CD14-positive monocyte (primary cell): ENCODE measurements around the gene SIPA1. TPM values are rescaled to one million over a fixed set of nuclear protein-coding genes. Genes with fewer than 3 reads are reported as not detected.
"Not testable (repeated sequence)": the region's sequence is repeated elsewhere in the genome, so short reads cannot be mapped to it uniquely, and the experiment has no call there.

Experiments
- DNase-seq, 3 donors: peaks; one replicate each; pipeline ENCODE4 v3.0.0-alpha.2; 2011 to 2022
- H2AFZ ChIP-seq: 2 replicates; pipeline ENCODE4 v1.6.0; 2012; ENCODE audit warnings: mild to moderate bottlenecking, low read depth, low read length, inconsistent platforms; ENCODE audit not compliant: insufficient read depth, poor library complexity, severe bottlenecking
- H3K27ac ChIP-seq, 2 donors: 1 replicate in 1 of 2; 2 replicates in 1 of 2; pipeline ENCODE4 v1.5.1; 2012 to 2013; ENCODE audit warnings: low read length in 2 of 2, control low read depth in 1 of 2, inconsistent platforms in 1 of 2, low read depth in 1 of 2, mild to moderate bottlenecking in 1 of 2
- H3K27me3 ChIP-seq, 2 donors: one replicate each; pipeline versions ENCODE4 v1.6.0 to v1.6.1; 2011 to 2013; ENCODE audit warnings: low read length in 2 of 2; ENCODE audit not compliant: control insufficient read depth in 2 of 2, insufficient read depth in 2 of 2
- H3K36me3 ChIP-seq, 2 donors: replicated peaks in 1 of 2; 1 replicate in 1 of 2; 2 replicates in 1 of 2; pipeline versions ENCODE4 v1.5.1 to v1.6.1; 2012 to 2013; ENCODE audit warnings: low read length in 2 of 2, control low read depth in 1 of 2, inconsistent platforms in 1 of 2, mild to moderate bottlenecking in 1 of 2; ENCODE audit not compliant: insufficient read depth in 2 of 2, control insufficient read depth in 1 of 2
- H3K4me1 ChIP-seq, 2 donors: 1 replicate in 1 of 2; 2 replicates in 1 of 2; pipeline versions ENCODE4 v1.5.1 to v1.6.1; 2012 to 2013; ENCODE audit warnings: low read length in 2 of 2, control low read depth in 1 of 2, inconsistent platforms in 1 of 2, mild to moderate bottlenecking in 1 of 2, moderate library complexity in 1 of 2; ENCODE audit not compliant: insufficient read depth in 2 of 2, control insufficient read depth in 1 of 2
- H3K4me2 ChIP-seq: replicated peaks from 2 replicates; pipeline ENCODE3; 2012; ENCODE audit warnings: low read length, moderate library complexity, mild to moderate bottlenecking; ENCODE audit not compliant: poor library complexity, severe bottlenecking; ENCODE audit errors: extremely low read depth
- H3K4me3 ChIP-seq, 3 experiments: fragments of 200-600 bp in 1 of 3; sonication (generic) in 1 of 3; replicated peaks in 1 of 3; 1 replicate in 2 of 3; 2 replicates in 1 of 3; pipeline ENCODE4 v1.5.1; 2011 to 2013; ENCODE audit warnings: low read length in 3 of 3, mild to moderate bottlenecking in 3 of 3, control low read depth in 2 of 3, low read depth in 2 of 3, inconsistent platforms in 1 of 3, moderate library complexity in 1 of 3
- H3K79me2 ChIP-seq: 2 replicates; pipeline ENCODE4 v1.6.0; 2012; ENCODE audit warnings: mild to moderate bottlenecking, control low read depth, inconsistent platforms, low read length, moderate library complexity; ENCODE audit not compliant: insufficient read depth
- H3K9ac ChIP-seq: 2 replicates; pipeline ENCODE4 v1.6.0; 2017; ENCODE audit warnings: low read length, mild to moderate bottlenecking; ENCODE audit not compliant: insufficient read depth, poor library complexity, severe bottlenecking
- H3K9me3 ChIP-seq, 2 donors: replicated peaks in 1 of 2; 1 replicate in 1 of 2; 2 replicates in 1 of 2; pipeline versions ENCODE4 v1.5.1 to v1.6.1; 2012 to 2013; ENCODE audit warnings: low read length in 2 of 2, control low read depth in 1 of 2; ENCODE audit not compliant: control insufficient read depth in 1 of 2, insufficient read depth in 1 of 2
- H4K20me1 ChIP-seq: 2 replicates; pipeline ENCODE4 v1.6.0; 2012; ENCODE audit warnings: mild to moderate bottlenecking, low read length, control low read depth, moderate library complexity; ENCODE audit not compliant: insufficient read depth
- H3K27ac Mint-ChIP-seq, 7 donors: one replicate each; pipeline ENCODE4 v1.8.0; 2020; ENCODE audit warnings: mild to moderate bottlenecking in 7 of 7, mixed read lengths in 7 of 7, moderate library complexity in 6 of 7, inconsistent platforms in 2 of 7
- H3K27me3 Mint-ChIP-seq, 3 donors: one replicate each; pipeline ENCODE4 v1.8.0; 2021 to 2022; ENCODE audit warnings: low read depth in 3 of 3, mild to moderate bottlenecking in 3 of 3, mixed read lengths in 3 of 3, moderate library complexity in 3 of 3, inconsistent platforms in 1 of 3
- H3K36me3 Mint-ChIP-seq, 2 donors: one replicate each; pipeline ENCODE4 v1.8.0; 2020; ENCODE audit warnings: mixed read lengths in 2 of 2, inconsistent platforms in 1 of 2, mild to moderate bottlenecking in 1 of 2
- H3K4me1 Mint-ChIP-seq: one replicate; pipeline ENCODE4 v1.8.0; 2020; ENCODE audit warnings: mild to moderate bottlenecking, mixed read lengths
- H3K4me3 Mint-ChIP-seq, 2 donors: one replicate each; pipeline ENCODE4 v1.8.0; 2020; ENCODE audit warnings: mild to moderate bottlenecking in 2 of 2, mixed read lengths in 2 of 2, moderate library complexity in 1 of 2
- H3K9me3 Mint-ChIP-seq, 7 donors: one replicate each; pipeline ENCODE4 v1.8.0; 2020 to 2022; ENCODE audit warnings: mixed read lengths in 7 of 7, mild to moderate bottlenecking in 6 of 7, moderate library complexity in 6 of 7, inconsistent platforms in 2 of 7
- WGBS: methylation state at CpG from one replicate; pipeline ENCODE4 v1.1.5; 2013; ENCODE audit warnings: missing lambda C conversion rate; ENCODE audit not compliant: insufficient coverage; 5-methylcytosine and 5-hydroxymethylcytosine counted together
- intact Hi-C, 2 donors: fragments of 100-400 bp; cut with micrococcal nuclease; formaldehyde crosslinking; loops; one replicate each; pipeline versions ENCODE4 v1.15.0 to v1.15.1; 2023
- polyA plus RNA-seq, 3 donors: library from polyadenylated mRNA; depleted of rRNA in 1 of 3; unstranded in 2 of 3; stranded (reverse) in 1 of 3; fragments of 300-500 nt in 2 of 3; fragments of >200 nt in 1 of 3; fragmentation: Illumina TruSeq in 2 of 3; gene quantifications; 1 replicate in 2 of 3; 2 replicates in 1 of 3; pipeline ENCODE4 v1.2.3, GENCODE V29; 2012 to 2021
- TF ChIP-seq, protein P1 (sequence below): fragments of 200-600 bp; IDR thresholded peaks from one replicate; pipeline ENCODE4 v1.8.0; 2022; ENCODE audit warnings: antibody characterized with exemption, mild to moderate bottlenecking

Gene SIPA1
- polyA plus RNA-seq, 3 donors: 83.4 to 110 (median 86.5) TPM

DNA sequence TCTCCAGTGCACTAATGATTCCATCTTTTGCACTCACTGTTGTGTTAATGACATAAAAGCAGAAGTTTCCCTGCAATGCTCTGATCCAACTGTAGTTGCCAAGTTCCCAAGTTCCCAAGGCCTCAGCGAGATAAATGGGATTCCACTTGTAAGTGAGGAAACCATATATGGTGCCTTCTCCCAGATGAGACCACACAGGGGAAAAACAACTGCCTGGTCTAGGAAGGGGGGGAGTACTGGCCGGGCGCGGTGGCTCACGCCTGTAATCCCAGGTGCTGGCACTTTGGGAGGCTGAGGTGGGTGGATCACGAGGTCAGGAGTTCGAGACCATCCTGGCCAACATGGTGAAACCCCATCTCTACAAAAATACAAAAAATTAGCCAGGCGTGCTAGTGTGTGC lies 48.1 kb downstream of the SIPA1 start:
- TF ChIP-seq, protein P1, sequence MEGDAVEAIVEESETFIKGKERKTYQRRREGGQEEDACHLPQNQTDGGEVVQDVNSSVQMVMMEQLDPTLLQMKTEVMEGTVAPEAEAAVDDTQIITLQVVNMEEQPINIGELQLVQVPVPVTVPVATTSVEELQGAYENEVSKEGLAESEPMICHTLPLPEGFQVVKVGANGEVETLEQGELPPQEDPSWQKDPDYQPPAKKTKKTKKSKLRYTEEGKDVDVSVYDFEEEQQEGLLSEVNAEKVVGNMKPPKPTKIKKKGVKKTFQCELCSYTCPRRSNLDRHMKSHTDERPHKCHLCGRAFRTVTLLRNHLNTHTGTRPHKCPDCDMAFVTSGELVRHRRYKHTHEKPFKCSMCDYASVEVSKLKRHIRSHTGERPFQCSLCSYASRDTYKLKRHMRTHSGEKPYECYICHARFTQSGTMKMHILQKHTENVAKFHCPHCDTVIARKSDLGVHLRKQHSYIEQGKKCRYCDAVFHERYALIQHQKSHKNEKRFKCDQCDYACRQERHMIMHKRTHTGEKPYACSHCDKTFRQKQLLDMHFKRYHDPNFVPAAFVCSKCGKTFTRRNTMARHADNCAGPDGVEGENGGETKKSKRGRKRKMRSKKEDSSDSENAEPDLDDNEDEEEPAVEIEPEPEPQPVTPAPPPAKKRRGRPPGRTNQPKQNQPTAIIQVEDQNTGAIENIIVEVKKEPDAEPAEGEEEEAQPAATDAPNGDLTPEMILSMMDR: no peak
- no peak overlapping the region for H3K27ac ChIP-seq
- H3K4me2 ChIP-seq: no peak overlapping the region

DNA sequence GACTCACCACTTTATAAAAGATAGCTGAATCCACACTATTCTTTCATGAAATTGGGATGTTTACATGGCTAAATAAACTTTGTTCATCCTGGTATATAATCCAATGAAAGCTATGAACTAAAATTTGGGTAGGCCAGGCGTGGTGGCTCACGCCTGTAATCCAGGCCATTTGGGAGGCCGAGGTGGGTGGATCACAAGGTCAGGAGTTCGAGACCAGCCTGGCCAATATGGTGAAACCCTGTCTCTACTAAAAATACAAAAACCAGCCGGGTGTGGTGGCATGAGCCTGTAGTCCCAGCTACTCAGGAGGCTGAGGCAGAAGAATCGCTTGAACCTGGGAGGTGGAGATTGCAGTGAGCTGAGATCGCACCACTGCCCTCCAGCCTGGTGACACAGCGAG lies 53.9 kb downstream of the SIPA1 start:
- H3K4me3 Mint-ChIP-seq, H3K36me3 ChIP-seq, H3K4me1 ChIP-seq, H3K4me2 ChIP-seq, intact Hi-C loops, H3K4me3 ChIP-seq, H3K9ac ChIP-seq, H2AFZ ChIP-seq, H3K9me3 Mint-ChIP-seq, H3K36me3 Mint-ChIP-seq, H3K4me1 Mint-ChIP-seq, H3K79me2 ChIP-seq, H3K27ac ChIP-seq, H4K20me1 ChIP-seq, H3K27me3 ChIP-seq, H3K27me3 Mint-ChIP-seq, H3K9me3 ChIP-seq, H3K27ac Mint-ChIP-seq, DNase-seq: not testable (repeated sequence)
- WGBS: 100% methylated on average over 2 of the region's 8 CpGs

More for the DNA sequence above, 48.1 kb downstream of the SIPA1 start:
- no peak for DNase-seq
- Histone ChIP-seq H3K79me2 (no peaks in the 10 kb centered on the region), H3K27me3 (no peaks in the 10 kb centered on the region), H3K4me1 (no peaks in the 10 kb centered on the region), H3K36me3 (no peaks in the 10 kb centered on the region), H2AFZ (peak overlapping the region; percentile 3), H3K9ac (no peak overlapping the region), H4K20me1 (no peaks in the 10 kb centered on the region), H3K9me3 (no peaks in the 10 kb centered on the region), H3K4me3 (no peak overlapping the region)
- no peaks in the 10 kb centered on the region for H3K9me3 Mint-ChIP-seq
- H3K27me3 Mint-ChIP-seq: peaks cover 0 to 2% (median 2%) of the 10 kb centered on the region in 3 donors
- no peak overlapping the region for H3K27ac Mint-ChIP-seq
- intact Hi-C loops: no loop called here
- no peaks in the 10 kb centered on the region for H3K4me1 Mint-ChIP-seq
- H3K36me3 Mint-ChIP-seq: no peaks in the 10 kb centered on the region
- H3K4me3 Mint-ChIP-seq: no peak overlapping the region
- 100% methylated on average over 2 of the region's 8 CpGs for WGBS
